Gastrocnemius medialis (tissue), 4 donors: ENCODE measurements around the gene MTA1. TPM values are rescaled to one million over a fixed set of nuclear protein-coding genes. Genes with fewer than 3 reads are reported as not detected.

ENCODE experiments used
- ATAC-seq, 2 donors: fragments of 150-250 bp; one replicate each; pipeline ENCODE4 v1.9.1; 2016
- DNase-seq, 2 donors: peaks; one replicate each; pipeline ENCODE4 v3.0.0-alpha.2; 2019
- H3K27ac ChIP-seq, 4 donors: fragments of 200-600 bp; sonication (generic); 1 replicate in 1 of 4; 2 replicates in 3 of 4; pipeline ENCODE4 v1.5.1; 2016 to 2018; ENCODE audit warnings: mild to moderate bottlenecking in 2 of 4, moderate library complexity in 1 of 4
- H3K27me3 ChIP-seq, 3 donors: fragments of 200-600 bp; sonication (generic) in 2 of 3; 1 replicate in 1 of 3; 2 replicates in 2 of 3; pipeline versions ENCODE4 v1.5.1 to v1.6.0; 2016 to 2019; ENCODE audit warnings: mild to moderate bottlenecking in 1 of 3, moderate library complexity in 1 of 3
- H3K36me3 ChIP-seq, 2 donors: fragments of 200-600 bp; sonication (generic) in 1 of 2; one replicate each; pipeline ENCODE4 v1.5.1; 2017 to 2018
- H3K4me1 ChIP-seq, 2 donors: fragments of 200-600 bp; sonication (generic) in 1 of 2; one replicate each; pipeline ENCODE4 v1.5.1; 2016 to 2017; ENCODE audit warnings: mild to moderate bottlenecking in 2 of 2
- H3K4me3 ChIP-seq, 4 donors: fragments of 200-600 bp; sonication (generic) in 3 of 4; 1 replicate in 1 of 4; 2 replicates in 3 of 4; pipeline ENCODE4 v1.5.1; 2016 to 2019; ENCODE audit warnings: mild to moderate bottlenecking in 2 of 4
- H3K9me3 ChIP-seq, 3 donors: fragments of 200-600 bp; sonication (generic) in 2 of 3; 1 replicate in 1 of 3; 2 replicates in 2 of 3; pipeline ENCODE4 v1.5.1; 2016 to 2019
- POLR2A ChIP-seq, 2 donors: fragments of 450-650 bp; IDR thresholded peaks; one replicate each; pipeline ENCODE4 v1.6.1; 2017; ENCODE audit warnings: antibody characterized with exemption in 2 of 2, mild to moderate bottlenecking in 2 of 2, moderate library complexity in 2 of 2
- in situ Hi-C, 4 donors: fragments of 200-750 bp; cut with MboI; loops; one replicate each; pipeline versions ENCODE4 v1.15.0 to v1.8.0; 2017; ENCODE audit warnings: low sequenced_read_pairs in 4 of 4
- intact Hi-C: fragments of 100-400 bp; cut with DNase I; formaldehyde crosslinking; loops from one replicate; pipeline ENCODE4 v1.15.1; 2023; ENCODE audit warnings: low total_unique reads
- total RNA-seq, 4 donors: library from RNA; depleted of rRNA; stranded (reverse); fragments of >200 nt; gene quantifications; one replicate each; pipeline versions ENCODE4 v1.1.0 to v1.2.3, GENCODE V29; 2016
- TF ChIP-seq, protein P1 (sequence below), 5 experiments: fragments of 450-650 bp in 3 of 5; fragments of 200-600 bp in 2 of 5; sonication (generic) in 2 of 5; IDR thresholded peaks in 4 of 5; conservative IDR thresholded peaks in 1 of 5; 1 replicate in 4 of 5; 2 replicates in 1 of 5; pipeline ENCODE4 v1.5.1; 2016 to 2019; ENCODE audit warnings: antibody characterized with exemption in 5 of 5, mild to moderate bottlenecking in 3 of 5, moderate library complexity in 3 of 5

MTA1 gene
- total RNA-seq, 4 donors from 2014 or later: 18.2 to 30.8 (median 28.2) TPM

DNA sequence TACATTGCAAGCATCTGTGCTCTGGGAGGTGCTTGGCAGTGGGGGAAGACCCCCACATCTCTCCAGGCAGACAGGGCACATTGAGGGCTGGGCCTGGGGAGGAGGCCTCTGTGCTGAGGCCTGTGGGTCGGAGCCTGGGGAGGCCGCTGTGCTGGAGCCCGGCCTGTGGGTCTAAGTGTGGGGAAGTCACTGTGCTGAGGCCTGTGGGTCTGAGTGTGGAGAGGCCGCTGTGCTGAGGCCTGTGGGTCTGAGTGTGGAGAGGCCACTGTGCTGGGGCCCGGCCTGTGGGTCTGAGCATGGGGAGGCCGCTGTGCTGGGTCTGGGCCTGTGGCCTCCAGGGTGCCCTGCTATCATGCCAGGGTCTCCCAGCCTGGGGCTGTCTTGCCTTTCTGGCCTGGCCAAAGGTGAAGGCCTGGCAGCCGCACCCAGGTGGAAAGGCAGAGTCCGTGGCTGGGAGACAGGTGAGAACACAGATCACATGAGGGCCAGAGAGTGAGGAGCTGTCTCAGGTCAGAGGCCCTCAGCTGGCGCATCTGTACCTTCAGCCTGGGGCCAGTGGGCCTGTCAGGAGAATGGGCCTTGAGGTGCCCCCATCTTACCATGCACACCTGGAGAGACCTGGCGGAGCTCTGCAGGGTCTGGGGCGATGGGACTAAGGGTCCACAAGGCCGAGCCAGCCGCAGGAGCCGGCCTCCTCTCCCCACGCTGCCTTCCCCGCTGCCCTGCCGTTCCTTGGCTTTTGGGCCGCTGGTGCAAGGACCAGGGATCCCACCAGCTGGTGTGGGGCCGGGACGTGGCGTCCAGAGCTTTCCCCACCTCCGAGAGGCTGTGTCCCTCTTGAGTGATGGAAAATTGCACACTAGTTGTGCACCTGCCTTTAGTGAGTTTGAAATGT lies 36.4 kb downstream of the MTA1 start:
- no peaks in the 10 kb centered on the region for H3K4me1 ChIP-seq
- ATAC-seq (no peak), DNase-seq (no peak)

DNA sequence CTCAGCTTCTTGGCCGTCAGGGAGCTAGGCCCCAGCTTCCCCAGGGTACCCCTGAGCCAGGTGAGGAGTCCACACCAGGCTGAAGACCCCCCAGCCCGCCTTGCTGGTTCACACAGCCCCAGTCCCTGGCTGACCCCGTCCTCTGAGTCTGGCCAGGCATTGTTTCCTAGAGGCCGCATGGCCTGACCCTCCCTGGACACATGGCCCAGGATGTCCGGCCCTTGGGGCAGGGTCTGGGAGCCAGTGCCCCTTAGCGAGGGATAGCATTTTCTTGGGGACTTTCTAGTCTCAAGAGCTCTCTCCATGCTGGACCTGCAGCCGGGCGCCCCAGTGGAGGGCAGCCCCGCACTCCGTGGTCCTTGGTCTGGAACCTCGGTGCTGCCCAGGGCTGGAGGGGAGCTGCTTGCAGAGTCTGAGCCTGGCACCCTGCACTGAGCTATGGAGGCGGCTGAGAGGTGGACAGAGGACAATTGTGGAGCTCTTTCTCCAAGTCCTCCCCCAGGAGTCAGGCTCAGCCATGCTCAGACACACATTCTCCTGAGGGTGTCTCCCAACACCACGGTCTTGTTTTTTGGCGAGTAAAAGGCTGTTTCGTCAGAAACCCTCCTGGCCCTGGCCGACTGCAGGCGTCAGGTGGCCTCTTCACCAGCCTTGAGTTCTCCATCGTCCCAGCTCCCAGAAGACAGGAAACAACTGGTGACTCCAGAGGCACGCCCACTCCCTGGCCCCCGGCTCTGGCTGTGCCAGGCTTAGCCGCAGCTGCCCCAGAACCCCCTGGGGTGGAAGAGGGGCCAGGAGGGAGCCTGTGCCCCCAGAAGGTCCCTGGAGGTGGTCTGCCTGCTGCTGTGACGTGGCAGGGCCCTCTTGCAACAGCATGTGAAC lies 37.4 kb downstream of the MTA1 start:
- Histone ChIP-seq H3K4me3 (no peak overlapping the region), H3K9me3 (no peaks in the 10 kb centered on the region), H3K27ac (no peak overlapping the region), H3K4me1 (no peaks in the 10 kb centered on the region), H3K27me3 (no peaks in the 10 kb centered on the region), H3K36me3 (peaks cover 0 to 51% of the 10 kb centered on the region in 2 donors)
- TF ChIP-seq, protein P1, sequence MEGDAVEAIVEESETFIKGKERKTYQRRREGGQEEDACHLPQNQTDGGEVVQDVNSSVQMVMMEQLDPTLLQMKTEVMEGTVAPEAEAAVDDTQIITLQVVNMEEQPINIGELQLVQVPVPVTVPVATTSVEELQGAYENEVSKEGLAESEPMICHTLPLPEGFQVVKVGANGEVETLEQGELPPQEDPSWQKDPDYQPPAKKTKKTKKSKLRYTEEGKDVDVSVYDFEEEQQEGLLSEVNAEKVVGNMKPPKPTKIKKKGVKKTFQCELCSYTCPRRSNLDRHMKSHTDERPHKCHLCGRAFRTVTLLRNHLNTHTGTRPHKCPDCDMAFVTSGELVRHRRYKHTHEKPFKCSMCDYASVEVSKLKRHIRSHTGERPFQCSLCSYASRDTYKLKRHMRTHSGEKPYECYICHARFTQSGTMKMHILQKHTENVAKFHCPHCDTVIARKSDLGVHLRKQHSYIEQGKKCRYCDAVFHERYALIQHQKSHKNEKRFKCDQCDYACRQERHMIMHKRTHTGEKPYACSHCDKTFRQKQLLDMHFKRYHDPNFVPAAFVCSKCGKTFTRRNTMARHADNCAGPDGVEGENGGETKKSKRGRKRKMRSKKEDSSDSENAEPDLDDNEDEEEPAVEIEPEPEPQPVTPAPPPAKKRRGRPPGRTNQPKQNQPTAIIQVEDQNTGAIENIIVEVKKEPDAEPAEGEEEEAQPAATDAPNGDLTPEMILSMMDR (IDR thresholded peaks at IDR 0.05 in 4 of 5, conservative IDR thresholded peaks at IDR 0.05 in 1 of 5): no peak
- TF ChIP-seq POLR2A (IDR thresholded peaks at IDR 0.05): no peak
- intact Hi-C loops: no loop called here
- in situ Hi-C loops: no loop called here
- DNase-seq: no peak
- ATAC-seq: peak; percentile 52 to 60

More for the DNA sequence above, 36.4 kb downstream of the MTA1 start:
- Histone ChIP-seq H3K27me3 (no peaks in the 10 kb centered on the region), H3K36me3 (peaks cover 0 to 44% of the 10 kb centered on the region in 2 donors), H3K9me3 (no peaks in the 10 kb centered on the region), H3K27ac (no peak overlapping the region), H3K4me3 (no peak overlapping the region)
- intact Hi-C loops (no loop called here), in situ Hi-C loops (no loop called here)
- TF ChIP-seq, protein P1 (IDR thresholded peaks at IDR 0.05 in 4 of 5, conservative IDR thresholded peaks at IDR 0.05 in 1 of 5): no peak
- TF ChIP-seq POLR2A (IDR thresholded peaks at IDR 0.05): no peak

DNA sequence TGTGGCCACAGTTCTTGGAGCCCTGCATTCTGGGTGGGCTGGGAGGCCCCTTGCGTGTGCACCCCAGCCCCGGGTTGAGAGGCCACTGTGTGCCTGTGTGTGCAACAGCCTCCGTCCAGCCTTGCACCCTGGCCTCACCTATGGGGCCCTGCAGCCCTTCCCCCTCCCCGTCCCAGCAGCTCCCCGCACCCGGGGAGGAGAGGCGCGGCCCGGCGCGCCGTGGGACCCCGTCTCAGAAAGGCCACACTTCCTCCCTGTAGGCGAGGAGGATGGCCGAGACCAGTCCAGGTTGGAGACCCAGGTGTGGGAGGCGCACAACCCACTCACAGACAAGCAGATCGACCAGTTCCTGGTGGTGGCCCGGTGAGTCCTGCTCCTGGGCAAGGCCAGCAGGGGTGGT lies 38.4 kb downstream of the MTA1 start:
- ATAC-seq (no peak), DNase-seq (no peak)
- Histone ChIP-seq H3K27me3 (no peaks in the 10 kb centered on the region), H3K27ac (no peak overlapping the region), H3K4me3 (no peak overlapping the region), H3K4me1 (no peaks in the 10 kb centered on the region), H3K36me3 (peaks cover 0 to 50% of the 10 kb centered on the region in 2 donors), H3K9me3 (no peaks in the 10 kb centered on the region)
- in situ Hi-C loops (no loop called here), intact Hi-C loops (no loop called here)
- TF ChIP-seq, protein P1 (IDR thresholded peaks at IDR 0.05 in 4 of 5, conservative IDR thresholded peaks at IDR 0.05 in 1 of 5): no peak
- no peak for TF ChIP-seq POLR2A (IDR thresholded peaks at IDR 0.05)

DNA sequence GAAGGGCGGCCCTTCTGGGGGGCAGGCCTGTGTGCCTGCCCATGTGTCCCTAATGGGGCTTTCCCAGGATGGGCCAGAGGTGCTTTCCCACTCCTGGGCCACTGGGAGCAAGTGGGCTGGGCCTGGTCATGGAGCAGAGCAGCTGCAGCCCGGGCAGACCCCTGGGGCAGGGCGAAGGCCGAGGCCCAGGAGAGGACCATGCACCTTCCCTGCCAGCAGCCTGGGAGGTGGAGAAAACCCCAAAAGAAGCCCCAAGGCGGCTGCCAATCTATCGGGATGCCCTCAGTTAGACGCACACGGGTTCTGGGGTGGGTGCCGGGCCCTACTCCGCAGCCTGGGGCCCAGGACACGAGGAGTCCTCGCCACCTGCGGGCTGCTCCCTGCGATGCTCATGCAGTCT lies 38.9 kb downstream of the MTA1 start:
- Histone ChIP-seq H3K4me1 (no peaks in the 10 kb centered on the region), H3K9me3 (no peaks in the 10 kb centered on the region), H3K27me3 (no peaks in the 10 kb centered on the region), H3K4me3 (no peak overlapping the region), H3K36me3 (peaks cover 0 to 56% of the 10 kb centered on the region in 2 donors), H3K27ac (no peak overlapping the region)
- DNase-seq (no peak), ATAC-seq (no peak)
- intact Hi-C loops: no loop called here
- TF ChIP-seq POLR2A (IDR thresholded peaks at IDR 0.05): no peak
- TF ChIP-seq, protein P1 (IDR thresholded peaks at IDR 0.05 in 4 of 5, conservative IDR thresholded peaks at IDR 0.05 in 1 of 5): no peak
- in situ Hi-C loops: no loop called here
